ENCODE results near the gene SRGAP2. TPM values are rescaled to one million over a fixed set of nuclear protein-coding genes. Genes with fewer than 3 reads are reported as not detected.
"Not testable (repeated sequence)": the region's sequence is repeated elsewhere in the genome, so short reads cannot be mapped to it uniquely, and the experiment has no call there.

SRGAP2 gene
- total and polyA plus RNA-seq, 2 of the 4 experiments (the other 2 are of a cell fraction): 20.7 to 33.3 TPM

DNA sequence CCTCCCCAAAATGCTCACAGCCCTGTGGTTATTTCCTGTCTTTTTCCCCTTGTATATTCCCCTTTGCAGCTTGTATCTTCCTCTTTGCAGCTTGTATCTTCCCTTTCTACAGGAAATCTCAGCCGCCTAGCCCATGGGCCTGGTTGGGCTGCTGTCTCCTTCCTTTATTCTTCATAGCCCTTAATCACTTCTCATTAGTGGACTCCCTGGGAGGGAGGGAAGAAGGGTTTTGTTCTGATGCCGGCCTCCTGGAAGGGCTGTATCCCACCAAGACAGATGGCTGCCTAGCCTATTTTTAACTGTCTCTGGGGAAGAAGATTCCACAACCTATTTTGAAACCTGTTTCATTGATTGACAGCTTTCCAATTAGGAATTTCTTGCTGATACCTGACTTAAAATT is 31.8 kb downstream of the SRGAP2 start:
- H3K27ac ChIP-seq (ENCODE audit: insufficient read depth, low read length); H2AFZ ChIP-seq (replicated peaks; ENCODE audit: low read length, poor library complexity); H3K79me1 ChIP-seq (ENCODE audit: low read depth in 1 of 2, low read length in 2 of 2); H4K5ac ChIP-seq (ENCODE audit: low read depth, low read length); H3K14ac ChIP-seq (replicated peaks; ENCODE audit: low read depth, low read length); H3K23ac ChIP-seq (ENCODE audit: low read depth, low read length); H3K27me3 ChIP-seq (ENCODE audit: control insufficient read depth, insufficient read depth, low read length); H3K4me2 ChIP-seq (ENCODE audit: low read depth, low read length); BruUV-seq (replicated peaks); H3K4ac ChIP-seq (ENCODE audit: low read depth, low read length); H3K4me1 ChIP-seq (ENCODE audit: control insufficient read depth, insufficient read depth, low read length); H3K4me3 ChIP-seq (ENCODE audit: insufficient read depth, low read depth, low read length); CTCF ChIA-PET; H3K9me1 ChIP-seq (ENCODE audit: insufficient read depth, low read length); intact Hi-C loops (cut with micrococcal nuclease); H2BK20ac ChIP-seq (ENCODE audit: low read depth, low read length); H4K20me1 ChIP-seq (ENCODE audit: insufficient read depth, low read length); H3K9me3 ChIP-seq (ENCODE audit: control insufficient read depth, insufficient read depth, low read length); H3K56ac ChIP-seq (ENCODE audit: extremely low read depth, insufficient read depth, low read length); H2AK5ac ChIP-seq (ENCODE audit: low read depth, low read length); H4K8ac ChIP-seq (ENCODE audit: low read depth in 2 of 2, low read length in 2 of 2); DNase-seq; in situ Hi-C loops (cut with MboI; ENCODE audit: low sequenced_read_pairs); H4K91ac ChIP-seq (ENCODE audit: insufficient read depth, low read depth, low read length); dilution Hi-C loops (cut with HindIII; ENCODE audit: low sequenced_read_pairs, unreplicated experiment); POLR2A ChIA-PET (ENCODE audit: unreplicated experiment); H3K9ac ChIP-seq (ENCODE audit: low read depth, low read length); H3K36me3 ChIP-seq (ENCODE audit: control insufficient read depth, insufficient read depth, low read length); H2BK5ac ChIP-seq (ENCODE audit: low read depth, low read length, poor library complexity, severe bottlenecking); H2BK15ac ChIP-seq (ENCODE audit: low read depth, low read length); H2BK120ac ChIP-seq (ENCODE audit: low read depth, low read length); H2AK9ac ChIP-seq (replicated peaks; ENCODE audit: low read depth, low read length, poor library complexity); ATAC-seq (ENCODE audit: low read depth); H3K18ac ChIP-seq (ENCODE audit: low read depth, low read length): not testable (repeated sequence)
- no CpG with 5 or more reads among the region's 2 CpGs for WGBS, 2 experiments (ENCODE audit: extremely low coverage in 2 of 2, insufficient read length in 1 of 2)

DNA sequence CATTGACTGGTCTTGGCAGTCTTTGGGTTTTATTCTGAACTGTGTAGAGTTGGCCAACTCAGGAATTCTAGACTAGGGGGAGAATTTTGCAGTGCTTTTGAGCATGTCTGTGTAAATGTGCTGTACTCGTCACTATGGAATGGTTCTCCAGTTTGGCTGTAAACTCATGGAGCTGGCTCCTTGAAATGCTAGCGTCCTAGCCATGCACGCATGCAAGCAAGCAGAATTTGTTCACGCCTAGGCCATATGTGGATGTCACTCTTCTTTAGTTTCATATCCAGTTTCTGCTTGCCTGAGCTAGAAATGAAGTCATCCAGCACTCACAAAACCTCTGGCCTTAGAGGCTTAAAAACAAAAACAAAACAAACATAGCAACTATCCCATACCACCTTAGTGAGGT is 36.9 kb downstream of the SRGAP2 start:
- H3K9me1 ChIP-seq (ENCODE audit: insufficient read depth, low read length); H2BK5ac ChIP-seq (ENCODE audit: low read depth, low read length, poor library complexity, severe bottlenecking); dilution Hi-C loops (cut with HindIII; ENCODE audit: low sequenced_read_pairs, unreplicated experiment): not testable (repeated sequence)

More for the DNA sequence above, 36.9 kb downstream of the SRGAP2 start:
- H4K91ac ChIP-seq (ENCODE audit: insufficient read depth, low read depth, low read length); H2AK9ac ChIP-seq (replicated peaks; ENCODE audit: low read depth, low read length, poor library complexity); H3K4ac ChIP-seq (ENCODE audit: low read depth, low read length); H3K23ac ChIP-seq (ENCODE audit: low read depth, low read length); H3K4me2 ChIP-seq (ENCODE audit: low read depth, low read length); H2BK15ac ChIP-seq (ENCODE audit: low read depth, low read length); H2BK120ac ChIP-seq (ENCODE audit: low read depth, low read length); H3K18ac ChIP-seq (ENCODE audit: low read depth, low read length); H3K14ac ChIP-seq (replicated peaks; ENCODE audit: low read depth, low read length); BruUV-seq (replicated peaks); H3K79me1 ChIP-seq (ENCODE audit: low read depth in 1 of 2, low read length in 2 of 2); H4K8ac ChIP-seq (ENCODE audit: low read depth in 2 of 2, low read length in 2 of 2); H3K56ac ChIP-seq (ENCODE audit: extremely low read depth, insufficient read depth, low read length); in situ Hi-C loops (cut with MboI; ENCODE audit: low sequenced_read_pairs); H3K4me3 ChIP-seq (ENCODE audit: insufficient read depth, low read depth, low read length); H4K20me1 ChIP-seq (ENCODE audit: insufficient read depth, low read length); H2AFZ ChIP-seq (replicated peaks; ENCODE audit: low read length, poor library complexity); H3K9ac ChIP-seq (ENCODE audit: low read depth, low read length); POLR2A ChIA-PET (ENCODE audit: unreplicated experiment); CTCF ChIA-PET; H2AK5ac ChIP-seq (ENCODE audit: low read depth, low read length); H3K36me3 ChIP-seq (ENCODE audit: control insufficient read depth, insufficient read depth, low read length); H3K27me3 ChIP-seq (ENCODE audit: control insufficient read depth, insufficient read depth, low read length); H3K27ac ChIP-seq (ENCODE audit: insufficient read depth, low read length); H2BK20ac ChIP-seq (ENCODE audit: low read depth, low read length); H3K9me3 ChIP-seq (ENCODE audit: control insufficient read depth, insufficient read depth, low read length); H3K4me1 ChIP-seq (ENCODE audit: control insufficient read depth, insufficient read depth, low read length); H4K5ac ChIP-seq (ENCODE audit: low read depth, low read length); ATAC-seq (ENCODE audit: low read depth); intact Hi-C loops (cut with micrococcal nuclease): not testable (repeated sequence)
- no CpG with 5 or more reads among the region's 4 CpGs for WGBS, 2 experiments (ENCODE audit: extremely low coverage in 2 of 2, insufficient read length in 1 of 2)
- DNase-seq: peak; percentile 18

Measured in IMR-90 (cell line).